NCI-H446 treated with DMSO at 0.1 percent for 48 hours (cell line): ENCODE measurements around the gene MUC13.

Experiments
- DNase-seq: peaks from one replicate; lab custom pipeline; 2025; lab: John Stamatoyannopoulos, UW

MUC13 gene

GRCh38 chr3:124942613-124943012 is 8.1 kb upstream of the MUC13 start:
- no peak for DNase-seq

DNA sequence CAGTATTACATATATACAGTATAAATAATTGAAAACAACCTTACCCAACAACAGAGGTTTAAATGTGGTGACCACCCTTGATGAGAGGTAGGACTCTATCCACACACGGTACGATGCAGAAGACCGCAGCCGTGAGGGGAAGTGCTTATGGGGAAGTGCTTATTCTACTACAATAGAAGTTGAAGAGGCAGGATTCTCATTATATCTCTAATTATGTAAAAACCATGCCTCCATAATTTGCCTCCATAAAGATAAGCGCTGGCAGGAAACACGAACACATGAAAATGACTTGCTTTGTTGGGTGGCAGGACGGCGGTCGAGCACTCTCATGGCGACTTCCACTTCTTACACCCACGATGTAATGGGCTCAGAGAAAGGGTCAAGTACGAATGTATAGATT is 7.2 kb upstream of the MUC13 start:
- DNase-seq, result no peak

- no peak for DNase-seq
Observed at GRCh38 chr3:124939661-124940060, 5.1 kb upstream of the MUC13 start.

GRCh38 chr3:124938896-124939295 is 4.3 kb upstream of the MUC13 start:
- no peak for DNase-seq

GRCh38 chr3:124937049-124937448 is 2.5 kb upstream of the MUC13 start:
- no peak for DNase-seq

GRCh38 chr3:124935794-124936542 is 1.4 kb upstream of the MUC13 start:
- no peak for DNase-seq

DNA sequence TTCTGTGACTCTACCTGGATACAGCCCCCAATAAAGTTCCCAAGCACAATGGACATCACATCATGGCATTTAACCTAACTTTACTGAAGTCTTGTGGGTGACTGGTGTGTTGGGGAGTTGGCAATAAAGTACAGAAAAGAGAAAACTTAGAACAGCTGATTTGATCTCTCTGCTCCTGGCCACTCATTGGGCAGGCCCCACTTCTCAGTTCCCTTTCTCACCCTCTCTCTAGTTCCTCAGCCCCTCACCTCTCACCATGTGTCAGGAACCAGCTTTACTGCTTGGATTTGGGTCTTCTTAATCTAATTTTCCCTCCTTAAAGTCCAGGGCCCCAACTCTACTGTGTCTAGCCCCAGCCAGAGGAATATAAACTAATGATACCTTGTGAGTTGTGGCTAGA is 713 bp upstream of the MUC13 start:
- no peak for DNase-seq

DNA sequence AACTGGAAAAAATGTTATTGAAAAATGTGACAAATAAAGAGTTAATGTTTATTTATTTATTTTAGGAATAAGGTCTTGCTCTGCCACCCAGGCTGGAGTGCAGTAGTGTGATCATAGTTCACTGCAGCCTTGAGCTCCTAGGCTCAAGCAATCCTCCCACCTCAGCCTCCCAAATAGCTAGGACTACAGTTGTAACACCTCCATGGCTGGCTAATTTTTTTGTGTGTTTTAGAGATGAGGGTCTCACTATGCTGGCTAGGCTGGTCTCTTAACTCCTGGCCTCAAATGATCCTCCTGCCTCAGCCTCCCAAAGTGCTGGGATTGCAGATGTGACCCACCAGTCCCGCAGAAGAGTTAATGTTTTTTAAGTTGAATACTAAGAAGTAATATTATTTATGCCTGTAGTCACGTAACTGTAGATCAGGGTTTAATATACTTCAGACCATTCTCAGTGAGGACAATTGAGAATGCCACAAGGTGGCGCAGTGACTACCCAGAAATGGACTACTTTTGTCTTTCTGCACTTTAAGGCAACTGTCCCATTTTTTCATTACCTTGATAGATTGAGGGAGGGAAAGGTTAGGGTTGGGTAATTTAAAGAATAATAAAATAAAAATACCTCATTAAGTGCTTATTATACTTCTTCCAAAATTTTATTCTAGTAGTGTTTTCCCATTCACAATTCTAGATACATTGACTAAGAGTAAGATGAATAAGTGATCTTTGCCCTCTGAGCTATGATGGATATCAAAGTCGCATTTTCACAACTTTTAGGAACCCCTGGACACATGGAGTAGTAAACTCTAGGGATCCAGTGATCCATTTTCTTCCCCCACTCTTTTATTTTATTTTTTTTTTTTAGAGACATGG is 6.0 kb downstream of the MUC13 start:
- peak; percentile 57 for DNase-seq

DNA sequence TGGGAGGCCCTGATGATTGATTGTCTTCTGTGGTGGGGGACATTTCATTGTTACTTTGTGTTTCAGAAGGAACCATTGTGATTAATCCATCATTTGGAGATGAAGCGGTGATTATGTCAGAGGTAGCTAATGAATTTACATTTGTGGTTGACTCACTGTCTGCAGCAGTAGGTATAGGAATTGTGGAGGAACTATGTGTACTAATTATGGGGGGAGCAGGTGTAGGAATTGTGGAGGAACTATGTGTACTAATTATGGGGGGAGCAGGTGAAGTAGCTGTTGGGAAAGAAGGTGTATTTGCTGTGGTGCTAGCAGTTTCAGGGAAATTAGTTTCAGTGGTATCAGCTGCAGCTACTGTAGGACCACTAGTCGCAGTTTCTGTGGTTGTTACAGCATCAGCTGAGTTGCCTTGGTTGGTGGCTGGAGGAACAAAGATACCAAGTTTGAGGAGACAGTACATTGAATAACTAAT is 6.9 kb downstream of the MUC13 start:
- DNase-seq, result no peak

- DNase-seq, result no peak
Observed at GRCh38 chr3:124926426-124927101, 8.0 kb downstream of the MUC13 start.

- no peak for DNase-seq
Observed at GRCh38 chr3:124924741-124925140, 9.8 kb downstream of the MUC13 start.

DNA sequence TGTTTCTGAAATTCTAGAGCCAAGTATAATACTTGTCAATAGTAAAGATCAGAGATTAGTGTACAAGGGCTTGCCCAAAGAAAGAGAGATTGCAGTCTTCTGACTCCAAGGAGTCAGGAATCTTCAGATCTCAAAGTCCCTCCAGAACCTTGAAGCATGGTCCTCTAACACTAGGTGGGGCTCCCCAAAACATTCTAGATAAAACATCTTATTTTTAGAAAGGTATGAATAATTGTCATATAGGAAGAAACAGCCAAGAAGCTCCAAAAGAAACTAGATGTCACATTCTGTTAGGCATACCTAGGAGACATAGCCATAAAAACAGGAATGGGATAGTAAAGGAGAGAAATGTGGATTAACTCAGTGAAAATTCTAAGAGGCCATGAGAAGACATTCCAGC is 10.7 kb downstream of the MUC13 start:
- no peak for DNase-seq

DNA sequence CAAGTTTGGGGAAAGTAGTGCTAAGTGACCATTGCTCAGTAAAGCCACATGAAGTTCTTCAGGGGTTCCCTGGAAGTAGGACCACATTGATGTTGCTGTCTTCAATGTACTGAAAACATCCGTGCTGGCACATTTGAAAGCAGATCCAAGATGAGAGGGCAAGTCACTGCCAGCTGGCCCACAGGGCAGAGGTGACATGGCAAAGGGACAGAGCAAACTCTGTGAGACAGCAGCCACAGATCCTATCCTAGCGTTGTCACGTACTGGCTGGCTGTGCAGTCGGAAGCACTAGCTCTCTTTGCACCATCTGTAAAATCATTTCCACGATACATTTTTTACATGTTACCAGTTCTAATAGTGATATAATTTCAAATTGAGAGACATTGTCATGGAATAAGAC is 13.8 kb downstream of the MUC13 start:
- DNase-seq, result no peak

GRCh38 chr3:124919756-124920155 is 14.8 kb downstream of the MUC13 start:
- DNase-seq, result no peak

- DNase-seq, result no peak
Observed at GRCh38 chr3:124918524-124918923, 16.0 kb downstream of the MUC13 start.

DNA sequence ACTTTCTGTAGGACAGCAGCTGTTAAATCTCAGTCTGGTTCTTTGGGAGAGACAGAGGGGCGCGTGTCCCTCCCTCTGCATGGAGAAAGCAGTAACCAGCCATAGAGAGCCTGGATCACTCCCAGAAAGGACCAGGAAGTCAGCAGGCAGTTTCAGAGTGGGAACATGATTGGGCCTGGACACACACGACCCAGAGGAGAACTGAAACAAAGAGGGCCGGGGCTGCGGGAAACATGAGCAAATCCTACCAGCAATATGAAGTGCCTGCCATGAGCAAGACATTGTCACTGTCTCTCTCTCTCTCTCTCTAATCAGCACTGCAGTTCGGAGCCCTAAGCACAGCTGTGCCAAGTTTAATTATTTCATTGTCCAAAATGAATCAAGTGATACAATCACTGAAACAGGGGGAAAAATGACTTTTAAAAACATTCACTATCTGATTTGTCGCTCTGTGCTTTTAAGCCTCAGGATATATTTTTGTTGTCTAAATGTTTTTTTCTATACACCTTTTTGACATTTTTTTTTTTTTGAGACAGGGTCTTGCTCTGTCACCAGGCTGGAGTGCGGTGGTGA is 17.6 kb downstream of the MUC13 start:
- DNase-seq, result no peak

DNA sequence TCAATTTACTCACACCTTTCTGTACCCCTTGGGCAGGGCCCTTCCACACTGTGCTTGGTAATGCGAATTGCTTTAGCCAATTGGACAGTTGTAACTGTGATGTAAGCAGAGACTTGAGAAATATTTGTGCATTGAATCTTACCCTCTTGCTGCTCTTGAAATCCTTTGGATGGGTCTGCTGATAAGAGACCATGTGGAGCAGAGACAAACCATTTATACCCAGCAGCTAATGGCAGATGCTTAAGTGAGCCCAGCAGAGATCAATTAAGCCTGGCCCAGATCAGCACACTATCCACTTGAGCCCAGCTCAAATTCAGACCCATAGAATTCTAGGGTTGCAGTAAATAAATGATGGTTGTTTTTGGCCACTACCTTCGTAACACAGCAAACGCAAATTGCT is 19.3 kb downstream of the MUC13 start:
- DNase-seq, result no peak

DNA sequence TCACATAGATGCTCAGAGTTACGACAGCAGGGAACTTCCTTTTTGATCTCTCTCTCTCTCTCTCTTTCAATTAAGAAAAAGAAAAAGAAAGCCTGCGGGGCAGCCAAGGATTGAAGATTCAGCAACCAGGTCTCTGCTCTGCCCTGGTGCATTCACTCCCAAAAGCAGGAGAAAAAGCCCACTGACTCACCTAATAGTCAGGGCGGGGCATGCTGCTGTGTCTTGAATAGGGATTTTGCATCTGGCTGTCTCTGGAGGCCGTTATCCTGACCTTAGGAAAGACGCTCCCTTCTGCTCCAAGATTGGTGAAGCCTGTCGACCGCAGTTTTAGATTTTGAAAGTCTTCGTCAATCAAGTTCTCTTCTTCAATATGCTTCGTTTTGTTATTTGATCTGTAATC is 26.6 kb downstream of the MUC13 start:
- no peak for DNase-seq

- DNase-seq, result no peak
Observed at GRCh38 chr3:124904835-124905492, 29.6 kb downstream of the MUC13 start.

DNA sequence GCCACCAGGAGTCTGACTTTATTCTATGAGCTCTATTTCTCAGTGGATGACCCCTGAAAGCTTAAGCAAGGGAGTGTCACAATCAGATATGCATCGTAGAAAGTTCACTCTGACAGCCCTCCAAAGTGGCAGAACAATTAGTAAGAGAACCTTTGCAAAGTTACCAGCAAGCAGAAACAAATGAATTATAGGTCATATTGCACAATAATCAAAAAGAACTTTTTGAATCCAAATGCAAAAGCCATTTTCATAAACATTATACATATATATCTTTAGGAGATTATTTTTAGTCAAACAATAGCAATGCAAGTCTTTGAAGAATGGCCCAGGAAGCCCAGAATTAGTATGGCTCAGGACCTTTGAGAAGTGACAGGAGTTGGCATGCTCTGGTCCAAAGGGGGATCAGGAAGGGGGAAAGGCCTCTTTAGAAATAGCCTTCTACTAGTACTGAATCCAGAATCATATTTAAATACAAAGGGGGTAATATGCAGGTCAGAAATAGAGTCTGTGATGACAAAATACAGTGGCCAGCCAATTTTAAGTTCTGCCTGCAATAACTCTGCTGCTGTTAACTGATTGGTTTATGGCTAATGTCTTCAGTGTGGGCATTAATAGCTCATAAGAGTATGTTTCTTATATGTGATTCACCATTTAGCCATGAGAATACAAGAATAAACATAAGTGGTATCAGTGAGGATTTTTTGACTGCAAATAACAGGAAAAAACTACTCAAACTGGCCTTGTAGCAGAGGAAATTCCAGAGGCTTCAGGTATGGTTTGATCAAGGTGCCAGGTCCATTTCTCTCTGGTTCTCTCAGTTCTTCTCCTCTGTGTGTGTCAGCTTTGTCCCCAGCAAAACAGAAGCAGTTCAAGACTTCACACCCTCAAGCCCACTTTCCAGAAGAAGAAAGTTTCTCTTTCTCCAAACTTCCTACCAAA is 30.4 kb downstream of the MUC13 start:
- DNase-seq, result no peak
